Common myeloid progenitor, CD34-positive (primary cell): Measurements from ENCODE around the gene APRT.

Source experiments
- CTCF ChIA-PET: fragments of 350-600 bp; sonication (Branson Sonifier 250); formaldehyde crosslinking; loops from one replicate; lab custom pipeline; 2021; ENCODE audit warnings: antibody characterized with exemption; lab: Charles Lee
- POLR2A ChIA-PET: fragments of 350-600 bp; sonication (Branson Sonifier 250); formaldehyde crosslinking; loops from one replicate; lab custom pipeline; 2021; ENCODE audit warnings: antibody characterized with exemption; lab: Charles Lee
- DNase-seq, 3 donors: peaks; one replicate each; pipeline versions ENCODE4 v3.0.0 to v3.0.0-alpha.2; 2013
- H3K27ac ChIP-seq, 2 experiments: 1 replicate in 1 of 2; 2 replicates in 1 of 2; pipeline ENCODE4 v1.7.0; 2013; ENCODE audit warnings: inconsistent platforms in 2 of 2, low read length in 2 of 2, mild to moderate bottlenecking in 2 of 2, low read depth in 1 of 2, moderate library complexity in 1 of 2; ENCODE audit not compliant: severe bottlenecking in 2 of 2, insufficient read depth in 1 of 2, poor library complexity in 1 of 2
- H3K27me3 ChIP-seq, 5 experiments: replicated peaks in 2 of 5; 1 replicate in 3 of 5; 2 replicates in 2 of 5; pipeline versions ENCODE4 v1.6.1 to v1.7.0; 2013; ENCODE audit warnings: low read length in 4 of 5, mild to moderate bottlenecking in 2 of 5, moderate library complexity in 2 of 5, inconsistent platforms in 1 of 5; ENCODE audit not compliant: insufficient read depth in 5 of 5, control insufficient read depth in 4 of 5
- H3K36me3 ChIP-seq, 4 experiments: 1 replicate in 2 of 4; 2 replicates in 2 of 4; pipeline versions ENCODE4 v1.6.1 to v1.7.0; 2013; ENCODE audit warnings: low read length in 3 of 4, control low read depth in 1 of 4, mild to moderate bottlenecking in 1 of 4; ENCODE audit not compliant: control insufficient read depth in 4 of 4, insufficient read depth in 4 of 4
- H3K4me1 ChIP-seq, 4 experiments: 1 replicate in 3 of 4; 2 replicates in 1 of 4; pipeline versions ENCODE4 v1.6.1 to v1.7.1; 2013; ENCODE audit warnings: low read length in 3 of 4, mild to moderate bottlenecking in 3 of 4, control low read depth in 1 of 4, inconsistent platforms in 1 of 4, moderate library complexity in 1 of 4; ENCODE audit not compliant: control insufficient read depth in 4 of 4, insufficient read depth in 4 of 4; ENCODE audit errors: control extremely low read depth in 1 of 4
- H3K4me3 ChIP-seq, 7 experiments: 1 replicate in 4 of 7; 2 replicates in 3 of 7; pipeline versions ENCODE4 v1.5.1 to v1.7.0; 2013; ENCODE audit warnings: mild to moderate bottlenecking in 7 of 7, low read length in 6 of 7, moderate library complexity in 6 of 7, inconsistent platforms in 2 of 7, low read depth in 2 of 7, control low read depth in 1 of 7; ENCODE audit not compliant: insufficient read depth in 4 of 7, control insufficient read depth in 1 of 7; ENCODE audit errors: extremely low read depth in 1 of 7
- H3K9me3 ChIP-seq, 5 experiments: 1 replicate in 4 of 5; 2 replicates in 1 of 5; pipeline versions ENCODE4 v1.6.1 to v1.7.1; 2013; ENCODE audit warnings: low read length in 4 of 5, mild to moderate bottlenecking in 2 of 5, inconsistent platforms in 1 of 5, low read depth in 1 of 5, moderate library complexity in 1 of 5; ENCODE audit not compliant: control insufficient read depth in 4 of 5, insufficient read depth in 2 of 5; ENCODE audit errors: control extremely low read depth in 1 of 5
- WGBS: methylation state at CpG from one replicate; pipeline ENCODE4 v1.1.5; 2013; ENCODE audit not compliant: insufficient coverage; 5-methylcytosine and 5-hydroxymethylcytosine counted together

APRT gene

DNA sequence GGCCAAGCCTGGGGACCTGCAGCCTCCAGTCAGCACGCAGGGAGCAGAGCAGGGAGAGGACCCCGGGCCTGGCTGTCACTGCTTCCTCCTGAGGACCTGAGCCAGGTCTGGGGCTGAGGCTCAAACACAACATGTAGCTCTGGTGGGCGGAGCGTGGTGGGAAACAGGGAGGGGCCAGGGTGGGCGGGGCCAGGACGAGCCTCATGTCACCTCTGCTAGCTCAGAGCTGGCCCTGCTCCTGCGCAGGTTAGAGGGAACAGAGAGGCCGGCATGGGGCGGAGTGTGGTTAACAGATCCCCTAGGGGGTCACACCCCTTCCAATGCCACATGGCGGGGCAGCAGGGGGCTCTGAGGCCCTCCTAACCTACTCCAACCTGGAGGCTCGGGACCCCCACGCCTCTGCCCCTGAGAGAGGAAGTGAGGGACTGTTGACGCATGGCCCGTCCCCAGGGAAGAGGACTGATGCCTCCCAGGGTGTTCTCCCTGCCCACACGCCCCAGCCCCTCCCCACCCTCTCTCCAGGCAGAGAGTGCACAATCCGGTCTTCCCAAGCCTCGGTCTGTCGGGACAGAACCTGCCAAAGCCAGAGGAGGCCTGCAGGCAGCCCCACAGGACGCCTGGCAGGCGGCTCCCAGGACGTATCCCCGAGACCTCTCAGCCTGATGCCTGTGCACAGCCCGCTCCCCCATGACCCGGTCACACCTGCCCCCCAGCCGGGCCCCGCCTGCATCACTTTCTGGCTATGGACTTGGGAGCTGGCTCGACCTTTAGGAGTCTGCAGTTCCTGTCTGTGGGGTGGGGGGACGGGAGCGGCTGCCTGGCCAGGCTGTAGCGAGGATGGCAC lies 41.9 kb downstream of the APRT start:
- POLR2A ChIA-PET = interaction anchor here (0.7 to 2.0 kb wide), 7 partner anchors 11 to 27 kb away, joined by 3 to 15 read pairs (median 4); partner anchors contain the start of gene PIEZO1

DNA sequence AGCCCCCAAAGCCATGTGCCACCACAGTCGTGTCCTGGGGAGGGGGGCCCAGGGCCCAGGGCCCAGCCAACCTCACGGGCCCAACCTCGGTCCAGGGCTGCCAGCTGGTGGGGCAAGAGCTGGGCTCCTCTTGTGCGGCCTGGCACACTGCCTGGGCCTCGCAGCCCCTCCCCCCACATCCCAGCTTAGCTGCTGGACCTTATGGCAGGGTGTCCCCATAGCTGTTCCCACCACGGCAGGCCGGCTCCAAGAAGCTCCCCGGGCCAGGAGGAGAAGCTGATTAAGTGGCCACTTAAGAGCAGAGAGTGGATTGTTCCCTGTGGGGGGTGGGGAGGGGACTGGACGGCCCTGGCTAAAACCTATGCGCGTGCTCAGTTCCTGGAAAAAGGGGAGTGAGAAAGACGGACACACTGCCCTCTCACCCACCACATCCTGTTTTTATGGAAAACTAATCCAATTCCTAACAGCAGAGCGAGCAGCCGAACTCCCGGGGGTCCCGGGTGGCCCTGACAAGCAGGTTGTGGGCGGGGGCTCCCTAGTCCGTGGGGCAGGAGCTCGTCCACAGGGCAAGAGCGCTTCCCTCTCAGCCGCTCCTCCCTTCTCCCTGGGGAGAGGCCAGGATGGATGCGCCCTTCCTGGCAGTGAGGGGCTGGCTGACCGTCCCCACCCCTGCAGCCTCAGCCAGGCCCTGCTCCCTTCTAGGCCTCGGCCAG lies 43.5 kb downstream of the APRT start:
- peaks cover 0 to 63% (median 60%) of the 10 kb centered on the region in 4 experiments for H3K4me1 ChIP-seq
- H3K27me3 ChIP-seq = no peaks in the 10 kb centered on the region
- ChIA-PET CTCF (interaction anchor here (1.1 to 3.2 kb wide), 5 partner anchors 11 to 42 kb away, joined by 3 to 9 read pairs (median 3); no protein-coding TSS in a partner anchor), POLR2A (interaction anchor here (1.1 kb wide), 1 partner anchor 10 kb away, joined by 4 read pairs; no protein-coding TSS in a partner anchor)
- H3K9me3 ChIP-seq = no peaks in the 10 kb centered on the region
- 87% methylated on average over 11 of the region's 24 CpGs for WGBS
- H3K4me3 ChIP-seq = no peak overlapping the region
- H3K27ac ChIP-seq = peak overlapping the region in 1 of 2 experiments; percentile 61
- peaks cover 0 to 41% (median 17%) of the 10 kb centered on the region in 4 experiments for H3K36me3 ChIP-seq
- no peak for DNase-seq

More for the DNA sequence above, 41.9 kb downstream of the APRT start:
- Histone ChIP-seq H3K4me1 (peaks cover 0 to 79% (median 76%) of the 10 kb centered on the region in 4 experiments), H3K36me3 (peaks cover 0 to 38% (median 4%) of the 10 kb centered on the region in 4 experiments), H3K27me3 (no peaks in the 10 kb centered on the region), H3K4me3 (peak overlapping the region in 2 of 7 experiments; percentile 36 to 54), H3K9me3 (no peaks in the 10 kb centered on the region), H3K27ac (peak overlapping the region; percentile 72 to 87)
- peak in 2 of 3 donors; percentile 72 to 74 for DNase-seq
- CTCF ChIA-PET = interaction anchor here (0.7 to 5.4 kb wide), 12 partner anchors 9 to 35 kb away, joined by 3 to 31 read pairs (median 4); no protein-coding TSS in a partner anchor
- WGBS = 74% methylated on average over 22 of the region's 30 CpGs

DNA sequence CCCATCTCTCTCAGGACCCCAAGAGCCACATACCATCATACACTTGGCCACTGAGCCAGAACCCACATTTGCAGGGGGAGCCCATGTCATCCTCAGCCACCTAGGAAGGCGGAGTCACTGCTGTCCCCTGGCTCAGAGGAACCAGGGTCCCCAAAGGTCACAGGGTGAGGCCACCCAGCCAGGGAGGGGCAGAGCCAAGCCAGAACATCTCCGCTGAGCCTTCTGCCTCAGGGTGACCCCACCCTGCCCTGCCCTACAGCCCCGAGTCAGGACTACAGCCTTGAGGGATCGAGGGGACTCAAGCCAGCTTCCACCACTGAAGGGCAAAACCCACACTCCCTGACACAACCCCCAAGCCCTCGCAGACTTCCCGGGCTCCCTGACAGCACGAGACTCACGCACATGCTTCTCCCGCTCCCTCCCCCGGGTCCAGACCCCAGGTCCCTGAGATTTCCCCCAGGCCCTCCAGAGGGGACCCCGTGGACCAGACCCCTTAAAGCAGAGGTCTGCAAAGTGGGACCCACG lies 44.1 kb downstream of the APRT start:
- H3K27ac ChIP-seq = peak overlapping the region in 1 of 2 experiments; percentile 61
- no peaks in the 10 kb centered on the region for H3K27me3 ChIP-seq
- H3K9me3 ChIP-seq = no peaks in the 10 kb centered on the region
- 77% methylated on average over 9 of the region's 12 CpGs for WGBS
- no peak for DNase-seq
- CTCF ChIA-PET = interaction anchor here (1.0 to 3.2 kb wide), 7 partner anchors 10 to 43 kb away, joined by 3 to 11 read pairs (median 3); no protein-coding TSS in a partner anchor
- H3K4me3 ChIP-seq = no peak overlapping the region
- POLR2A ChIA-PET = interaction anchor here (1.1 kb wide), 1 partner anchor 10 kb away, joined by 4 read pairs; no protein-coding TSS in a partner anchor
- peaks cover 3 to 47% (median 20%) of the 10 kb centered on the region in 4 experiments for H3K36me3 ChIP-seq
- peaks cover 0 to 61% (median 54%) of the 10 kb centered on the region in 4 experiments for H3K4me1 ChIP-seq

DNA sequence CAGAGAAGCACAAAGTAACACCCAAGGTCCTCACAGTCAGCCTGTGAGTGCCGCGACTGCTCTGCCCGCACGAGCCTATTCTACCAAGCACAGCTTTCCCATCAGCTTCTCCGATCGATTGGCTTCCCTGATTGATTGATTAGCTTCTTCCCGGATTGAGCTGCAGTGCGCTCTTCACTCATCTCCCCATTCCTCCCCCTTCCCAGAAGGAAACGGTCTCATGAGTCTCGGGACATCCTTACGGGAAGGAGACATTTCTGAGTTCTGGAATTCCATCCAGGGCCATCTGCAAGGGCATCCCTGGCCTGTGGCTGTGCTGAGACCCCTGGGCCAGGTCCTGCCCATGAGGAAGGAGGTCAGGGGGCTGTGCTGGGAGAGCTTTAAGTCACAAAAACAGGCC lies 44.8 kb downstream of the APRT start:
- 97% methylated on average over 8 of the region's 11 CpGs for WGBS
- H3K9me3 ChIP-seq = no peaks in the 10 kb centered on the region
- POLR2A ChIA-PET = no interaction called here
- no peak for DNase-seq
- CTCF ChIA-PET = interaction anchor here (1.0 to 3.2 kb wide), 7 partner anchors 9 to 44 kb away, joined by 3 to 11 read pairs (median 4); no protein-coding TSS in a partner anchor
- H3K4me1 ChIP-seq = peaks cover 0 to 61% (median 54%) of the 10 kb centered on the region in 4 experiments
- H3K27me3 ChIP-seq = no peaks in the 10 kb centered on the region
- H3K4me3 ChIP-seq = no peak overlapping the region
- H3K27ac ChIP-seq = peak overlapping the region in 1 of 2 experiments; percentile 61
- H3K36me3 ChIP-seq = peaks cover 4 to 51% (median 23%) of the 10 kb centered on the region in 4 experiments

DNA sequence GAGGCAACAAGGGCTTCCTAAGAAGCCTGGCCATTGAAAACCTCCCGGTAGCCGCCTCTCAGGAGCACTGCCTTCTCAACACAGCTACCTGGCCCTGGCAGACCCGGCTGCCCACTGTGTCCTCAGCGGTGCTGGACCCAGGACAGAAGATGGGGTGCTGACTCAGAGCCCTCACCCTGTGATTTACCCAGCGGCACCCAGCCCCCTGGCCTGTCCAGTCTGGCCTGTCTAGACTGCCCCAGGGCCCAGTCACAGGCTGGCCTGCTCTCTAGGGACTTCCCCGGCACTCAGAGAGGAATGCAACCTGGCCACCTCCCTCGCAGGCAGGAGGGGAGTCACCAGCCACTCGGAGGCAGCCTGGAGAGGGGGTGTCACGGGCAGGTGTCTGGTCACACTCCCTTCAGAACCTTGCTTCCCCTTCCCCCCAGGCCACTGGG lies 46.8 kb downstream of the APRT start:
- Histone ChIP-seq H3K4me1 (peaks cover 0 to 47% (median 37%) of the 10 kb centered on the region in 4 experiments), H3K4me3 (no peak overlapping the region), H3K27ac (no peak overlapping the region), H3K36me3 (peaks cover 4 to 59% (median 25%) of the 10 kb centered on the region in 4 experiments), H3K9me3 (no peaks in the 10 kb centered on the region), H3K27me3 (no peaks in the 10 kb centered on the region)
- no peak for DNase-seq
- ChIA-PET POLR2A (interaction anchor here (0.6 kb wide), 1 partner anchor 10 kb away, joined by 4 read pairs; no protein-coding TSS in a partner anchor), CTCF (interaction anchor here (1.0 to 1.3 kb wide), 3 partner anchors 17 to 19 kb away, joined by 3 to 4 read pairs (median 4); no protein-coding TSS in a partner anchor)
- WGBS = 91% methylated on average over 8 of the region's 9 CpGs

DNA sequence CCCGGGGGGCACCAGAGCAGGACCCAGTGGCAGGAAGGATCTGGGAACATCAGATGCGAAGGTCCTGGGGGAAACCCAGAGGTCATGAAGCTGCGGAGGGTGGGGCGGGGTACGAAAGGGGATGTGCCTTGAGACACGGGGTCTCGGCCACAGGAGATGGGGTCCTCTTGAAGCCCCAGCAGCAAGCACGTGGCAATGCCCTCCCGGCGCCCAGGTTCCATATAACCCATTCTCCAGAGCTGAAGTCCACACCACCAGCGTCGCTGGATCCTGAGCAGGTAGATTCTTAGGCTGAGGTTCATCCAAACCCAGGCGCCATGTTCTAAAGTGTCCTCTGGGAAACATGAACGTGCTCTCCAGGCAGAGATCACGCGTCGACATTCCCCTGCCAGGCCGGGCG lies 47.6 kb downstream of the APRT start:
- Histone ChIP-seq H3K36me3 (peaks cover 4 to 61% (median 28%) of the 10 kb centered on the region in 4 experiments), H3K27me3 (no peaks in the 10 kb centered on the region), H3K27ac (no peak overlapping the region), H3K4me1 (peaks cover 0 to 46% (median 31%) of the 10 kb centered on the region in 4 experiments), H3K9me3 (no peaks in the 10 kb centered on the region), H3K4me3 (no peak overlapping the region)
- 93% methylated on average over 19 of the region's 19 CpGs for WGBS
- no peak for DNase-seq
- ChIA-PET CTCF (interaction anchor here (1.0 to 2.3 kb wide), 5 partner anchors 10 to 21 kb away, joined by 3 to 8 read pairs (median 4); no protein-coding TSS in a partner anchor), POLR2A (no interaction called here)
